ENCODE data around the gene REC114.

- TF ChIP-seq CTCF (IDR thresholded peaks at IDR 0.05 in 2 of 3, conservative IDR thresholded peaks at IDR 0.05 in 1 of 3; ENCODE audit: borderline replicate concordance in 1 of 3, insufficient read depth in 1 of 3, low read depth in 2 of 3, low read length in 2 of 3), result no peak
- TF ChIP-seq ATF3 (IDR thresholded peaks at IDR 0.05), result no peak
- TF ChIP-seq EZH2 (IDR thresholded peaks at IDR 0.05), result no peak
- no peak for TF ChIP-seq POLR2AphosphoS5 (IDR thresholded peaks at IDR 0.05; ENCODE audit: low read depth, low read length)
- TF ChIP-seq JUND (IDR thresholded peaks at IDR 0.05), result no peak
- TF ChIP-seq REST (IDR thresholded peaks at IDR 0.05; ENCODE audit: low read depth), result no peak
- TF ChIP-seq SRF (IDR thresholded peaks at IDR 0.05; ENCODE audit: low read depth), result no peak
- no peak for TF ChIP-seq POLR2A (IDR thresholded peaks at IDR 0.05; ENCODE audit: borderline replicate concordance, extremely low read depth, insufficient read depth, insufficient read length)
These were observed 154.2 kb downstream of the REC114 start for GRCh38 chr15:73597036-73597638.
